Measurements from ENCODE around the gene FTCDNL1. TPM values are rescaled to one million over a fixed set of nuclear protein-coding genes. Genes with fewer than 3 reads are reported as not detected.

FTCDNL1 gene
- total RNA-seq, 1 donor from 2014 or later = 3.4 TPM

- Histone ChIP-seq H3K27ac (no peak overlapping the region), H3K9me3 (no peaks in the 10 kb centered on the region), H3K4me3 (no peak overlapping the region), H3K4me1 (no peaks in the 10 kb centered on the region), H3K36me3 (no peaks in the 10 kb centered on the region), H3K27me3 (no peaks in the 10 kb centered on the region)
- intact Hi-C loops (cut with DNase I) = no loop called here
- no peak for TF ChIP-seq CTCF (IDR thresholded peaks at IDR 0.05)
- no peak for DNase-seq (ENCODE audit: low spot score in 2 of 2)
Observed at GRCh38 chr2:199751492-199752120, 99.4 kb downstream of the FTCDNL1 start.

GRCh38 chr2:199749571-199749970 is 101.4 kb downstream of the FTCDNL1 start:
- Histone ChIP-seq H3K36me3 (no peaks in the 10 kb centered on the region), H3K4me3 (no peak overlapping the region), H3K27ac (no peak overlapping the region), H3K9me3 (no peaks in the 10 kb centered on the region), H3K4me1 (no peaks in the 10 kb centered on the region), H3K27me3 (no peaks in the 10 kb centered on the region)
- no peak for DNase-seq (ENCODE audit: low spot score in 2 of 2)
- no peak for TF ChIP-seq CTCF (IDR thresholded peaks at IDR 0.05)
- intact Hi-C loops (cut with DNase I) = no loop called here

- Histone ChIP-seq H3K36me3 (no peaks in the 10 kb centered on the region), H3K4me1 (peaks cover 0 to under 1% of the 10 kb centered on the region in 2 donors), H3K27me3 (no peaks in the 10 kb centered on the region), H3K4me3 (no peak overlapping the region), H3K9me3 (no peaks in the 10 kb centered on the region), H3K27ac (no peak overlapping the region)
- no peak for TF ChIP-seq CTCF (IDR thresholded peaks at IDR 0.05)
- intact Hi-C loops (cut with DNase I) = no loop called here
- no peak for DNase-seq (ENCODE audit: low spot score in 2 of 2)
Observed at GRCh38 chr2:199744724-199745123, 106.3 kb downstream of the FTCDNL1 start.

GRCh38 chr2:199744260-199744659 is 106.7 kb downstream of the FTCDNL1 start:
- no peak overlapping the region for H3K27ac ChIP-seq
- no peaks in the 10 kb centered on the region for H3K36me3 ChIP-seq
- no peak for DNase-seq (ENCODE audit: low spot score in 2 of 2)
- H3K9me3 ChIP-seq = no peaks in the 10 kb centered on the region
- intact Hi-C loops (cut with DNase I) = no loop called here
- no peaks in the 10 kb centered on the region for H3K27me3 ChIP-seq
- no peak for TF ChIP-seq CTCF (IDR thresholded peaks at IDR 0.05)
- no peak overlapping the region for H3K4me3 ChIP-seq
- H3K4me1 ChIP-seq = peaks cover 2 to 4% of the 10 kb centered on the region in 2 donors

- Histone ChIP-seq H3K27ac (no peak overlapping the region), H3K4me3 (no peak overlapping the region), H3K4me1 (peaks cover 2 to 4% of the 10 kb centered on the region in 2 donors), H3K36me3 (no peaks in the 10 kb centered on the region), H3K27me3 (no peaks in the 10 kb centered on the region), H3K9me3 (no peaks in the 10 kb centered on the region)
- no peak for DNase-seq (ENCODE audit: low spot score in 2 of 2)
- intact Hi-C loops (cut with DNase I) = no loop called here
- no peak for TF ChIP-seq CTCF (IDR thresholded peaks at IDR 0.05)
Observed at GRCh38 chr2:199743415-199744120, 107.4 kb downstream of the FTCDNL1 start.

Data from ascending aorta (tissue), 2 donors.